Measurements from ENCODE around the gene NEK5. TPM values are rescaled to one million over a fixed set of nuclear protein-coding genes. Genes with fewer than 3 reads are reported as not detected.

NEK5 gene
- polyA plus RNA-seq, 1 donor (not counting 4 experiments of a cell fraction or from before 2014, with no cell fraction given): 0.21 TPM

DNA sequence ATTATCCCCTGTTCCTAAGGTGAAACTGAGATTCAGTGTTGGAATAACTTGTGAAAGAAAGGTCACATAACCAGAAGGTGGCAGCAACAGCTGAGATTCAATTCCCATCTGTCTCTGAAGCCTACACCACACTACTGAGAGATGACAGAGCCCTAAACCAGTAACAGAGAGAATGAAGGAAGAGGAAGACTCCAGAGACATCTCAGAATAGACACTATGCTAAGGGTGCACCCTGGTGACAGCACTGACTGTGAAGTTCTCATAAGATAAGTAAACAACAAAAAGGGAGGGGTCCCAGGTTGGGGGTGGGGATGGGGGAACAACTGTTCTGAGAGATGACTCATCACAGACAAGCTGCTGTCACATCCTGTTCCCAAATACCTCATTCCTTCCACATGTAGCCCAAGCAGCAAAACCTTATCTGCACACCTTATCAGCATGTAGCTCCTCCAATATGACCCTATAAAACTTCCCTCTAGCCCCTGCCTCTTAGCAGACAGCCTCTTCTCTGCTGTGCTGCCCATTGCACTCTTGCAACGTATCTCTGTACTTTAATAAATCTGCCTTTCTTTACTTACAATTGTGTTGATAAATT, 57.8 kb downstream of the NEK5 start:
- no peak overlapping the region for H3K9ac ChIP-seq (ENCODE audit: control insufficient read depth, extremely low read depth, insufficient read depth, low read length)
- H2AFZ ChIP-seq (ENCODE audit: control insufficient read depth, low read length): no peak overlapping the region
- DNase-seq (ENCODE audit: low read depth, low spot score): no peak
- peak; percentile 80 for FAIRE-seq
- no peaks in the 10 kb centered on the region for H3K27me3 ChIP-seq (ENCODE audit: control insufficient read depth, extremely low read depth, insufficient read depth, low read length)
- H3K27ac ChIP-seq (ENCODE audit: control insufficient read depth, insufficient read depth, low read length): no peak overlapping the region
- H4K20me1 ChIP-seq (ENCODE audit: control insufficient read depth, extremely low read depth, insufficient read depth, low read length): no peaks in the 10 kb centered on the region
- no peaks in the 10 kb centered on the region for H3K9me1 ChIP-seq (ENCODE audit: control insufficient read depth, extremely low read depth, insufficient read depth, low read length)
- no peaks in the 10 kb centered on the region for H3K79me2 ChIP-seq (ENCODE audit: control insufficient read depth, insufficient read depth, low read length)
- no peak for TF ChIP-seq EZH2 (IDR thresholded peaks at IDR 0.05; ENCODE audit: low read length)
- TF ChIP-seq, protein P1, sequence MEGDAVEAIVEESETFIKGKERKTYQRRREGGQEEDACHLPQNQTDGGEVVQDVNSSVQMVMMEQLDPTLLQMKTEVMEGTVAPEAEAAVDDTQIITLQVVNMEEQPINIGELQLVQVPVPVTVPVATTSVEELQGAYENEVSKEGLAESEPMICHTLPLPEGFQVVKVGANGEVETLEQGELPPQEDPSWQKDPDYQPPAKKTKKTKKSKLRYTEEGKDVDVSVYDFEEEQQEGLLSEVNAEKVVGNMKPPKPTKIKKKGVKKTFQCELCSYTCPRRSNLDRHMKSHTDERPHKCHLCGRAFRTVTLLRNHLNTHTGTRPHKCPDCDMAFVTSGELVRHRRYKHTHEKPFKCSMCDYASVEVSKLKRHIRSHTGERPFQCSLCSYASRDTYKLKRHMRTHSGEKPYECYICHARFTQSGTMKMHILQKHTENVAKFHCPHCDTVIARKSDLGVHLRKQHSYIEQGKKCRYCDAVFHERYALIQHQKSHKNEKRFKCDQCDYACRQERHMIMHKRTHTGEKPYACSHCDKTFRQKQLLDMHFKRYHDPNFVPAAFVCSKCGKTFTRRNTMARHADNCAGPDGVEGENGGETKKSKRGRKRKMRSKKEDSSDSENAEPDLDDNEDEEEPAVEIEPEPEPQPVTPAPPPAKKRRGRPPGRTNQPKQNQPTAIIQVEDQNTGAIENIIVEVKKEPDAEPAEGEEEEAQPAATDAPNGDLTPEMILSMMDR (optimal IDR thresholded peaks at IDR 0.05 in 1 of 3, IDR thresholded peaks at IDR 0.05 in 1 of 3, conservative IDR thresholded peaks at IDR 0.05 in 1 of 3; ENCODE audit: extremely low read depth in 1 of 3, insufficient read depth in 2 of 3, low read length in 3 of 3): peak in 2 of 3 experiments; percentile 30 to 43
- H3K36me3 ChIP-seq (ENCODE audit: control insufficient read depth in 2 of 2, extremely low read depth in 1 of 2, insufficient read depth in 2 of 2, low read length in 2 of 2): no peaks in the 10 kb centered on the region
- peaks cover 6% of the 10 kb centered on the region for H3K9me3 ChIP-seq (ENCODE audit: control insufficient read depth, low read depth, low read length)
- no peak overlapping the region for H3K4me2 ChIP-seq (ENCODE audit: control insufficient read depth, extremely low read depth, insufficient read depth, low read depth, low read length)
- peaks cover 5% of the 10 kb centered on the region for H3K4me1 ChIP-seq (ENCODE audit: control insufficient read depth, extremely low read depth, insufficient read depth, low read length)
- no peak overlapping the region for H3K4me3 ChIP-seq (ENCODE audit: control insufficient read depth in 2 of 3, extremely low read depth in 1 of 3, insufficient read depth in 2 of 3, low read depth in 1 of 3, low read length in 3 of 3)
- dilution Hi-C loops (cut with MboI; ENCODE audit: extremely low pct_ligation_motif_present, low sequenced_read_pairs): no loop called here

DNA sequence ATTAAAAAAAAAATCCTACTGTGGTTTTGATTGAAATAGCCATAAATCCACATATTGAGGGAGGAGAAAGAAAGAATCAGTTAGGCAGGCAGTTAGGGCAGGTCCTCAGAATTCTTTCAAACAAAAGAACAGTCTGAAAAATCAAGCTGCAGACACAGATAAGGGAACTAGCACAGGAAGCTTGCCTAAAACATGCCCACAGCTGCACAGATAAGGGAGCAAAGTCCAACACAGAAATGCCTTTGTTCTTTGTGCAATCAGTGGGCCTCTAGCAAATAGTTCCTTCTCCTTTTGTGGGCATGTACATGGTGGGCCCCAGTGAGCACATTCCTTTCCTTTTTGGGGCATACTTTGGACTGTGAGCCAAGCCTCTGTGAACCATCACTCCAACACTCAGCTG, 61.6 kb downstream of the NEK5 start:
- no peak for DNase-seq (ENCODE audit: low read depth, low spot score)
- TF ChIP-seq, protein P1 (optimal IDR thresholded peaks at IDR 0.05 in 1 of 3, IDR thresholded peaks at IDR 0.05 in 1 of 3, conservative IDR thresholded peaks at IDR 0.05 in 1 of 3; ENCODE audit: extremely low read depth in 1 of 3, insufficient read depth in 2 of 3, low read length in 3 of 3): no peak
- TF ChIP-seq EZH2 (IDR thresholded peaks at IDR 0.05; ENCODE audit: low read length): no peak
- dilution Hi-C loops (cut with MboI; ENCODE audit: extremely low pct_ligation_motif_present, low sequenced_read_pairs): no loop called here
- Histone ChIP-seq H3K9me3 (ENCODE audit: control insufficient read depth, low read depth, low read length) (peaks cover 6% of the 10 kb centered on the region), H3K4me1 (ENCODE audit: control insufficient read depth, extremely low read depth, insufficient read depth, low read length) (peaks cover 5% of the 10 kb centered on the region), H3K36me3 (ENCODE audit: control insufficient read depth in 2 of 2, extremely low read depth in 1 of 2, insufficient read depth in 2 of 2, low read length in 2 of 2) (no peaks in the 10 kb centered on the region), H3K4me2 (ENCODE audit: control insufficient read depth, extremely low read depth, insufficient read depth, low read depth, low read length) (no peak overlapping the region), H3K27me3 (ENCODE audit: control insufficient read depth, extremely low read depth, insufficient read depth, low read length) (no peaks in the 10 kb centered on the region), H4K20me1 (ENCODE audit: control insufficient read depth, extremely low read depth, insufficient read depth, low read length) (no peaks in the 10 kb centered on the region), H3K9ac (ENCODE audit: control insufficient read depth, extremely low read depth, insufficient read depth, low read length) (no peak overlapping the region), H2AFZ (ENCODE audit: control insufficient read depth, low read length) (no peak overlapping the region), H3K79me2 (ENCODE audit: control insufficient read depth, insufficient read depth, low read length) (no peaks in the 10 kb centered on the region), H3K9me1 (ENCODE audit: control insufficient read depth, extremely low read depth, insufficient read depth, low read length) (no peaks in the 10 kb centered on the region), H3K4me3 (ENCODE audit: control insufficient read depth in 2 of 3, extremely low read depth in 1 of 3, insufficient read depth in 2 of 3, low read depth in 1 of 3, low read length in 3 of 3) (no peak overlapping the region), H3K27ac (ENCODE audit: control insufficient read depth, insufficient read depth, low read length) (no peak overlapping the region)
- FAIRE-seq: no peak
